T-cell (primary cell): ENCODE measurements around the gene SGIP1. TPM values are rescaled to one million over a fixed set of nuclear protein-coding genes. Genes with fewer than 3 reads are reported as not detected.
"Not testable (repeated sequence)": the region's sequence is repeated elsewhere in the genome, so short reads cannot be mapped to it uniquely, and the experiment has no call there.

Experiments used
- ATAC-seq, 4 experiments: fragments of 200-7000 bp in 3 of 4; fragments of 150-1000 bp in 1 of 4; cut with Tn5 transposase; replicated peaks in 1 of 4; 1 replicate in 3 of 4; 2 replicates in 1 of 4; pipeline ENCODE4 v1.10.0; 2021; ENCODE audit warnings: moderate library complexity in 3 of 4, mild to moderate bottlenecking in 2 of 4, moderate number of reproducible peaks in 1 of 4
- CTCF ChIA-PET, 2 donors: fragments of 300-600 bp; sonication (Branson Sonifier 250); formaldehyde crosslinking; loops; one replicate each; lab custom pipeline; 2022; ENCODE audit warnings: antibody characterized with exemption in 2 of 2; lab: Charles Lee
- POLR2A ChIA-PET, 2 donors: fragments of 300-600 bp; sonication (Branson Sonifier 250); formaldehyde crosslinking; loops; one replicate each; lab custom pipeline; 2022; ENCODE audit warnings: antibody characterized with exemption in 2 of 2; lab: Charles Lee
- DNase-seq, 35 experiments: peaks; one replicate each; pipeline versions ENCODE4 v3.0.0 to v3.0.0-alpha.2; 2013 to 2023
- H3K27ac ChIP-seq: one replicate; pipeline ENCODE4 v1.5.1; 2013; ENCODE audit warnings: low read length
- H3K27me3 ChIP-seq, 2 experiments: replicated peaks in 1 of 2; 1 replicate in 1 of 2; 2 replicates in 1 of 2; pipeline versions ENCODE4 v1.6.1 to v1.7.0; 2013; ENCODE audit warnings: low read length in 1 of 2, mixed read lengths in 1 of 2; ENCODE audit not compliant: control insufficient read depth in 2 of 2, insufficient read depth in 2 of 2; ENCODE audit errors: extremely low read depth in 1 of 2
- H3K36me3 ChIP-seq, 2 donors: 1 replicate in 1 of 2; 2 replicates in 1 of 2; pipeline versions ENCODE4 v1.6.1 to v1.7.0; 2013; ENCODE audit warnings: low read length in 1 of 2; ENCODE audit not compliant: control insufficient read depth in 2 of 2, insufficient read depth in 1 of 2; ENCODE audit errors: extremely low read depth in 1 of 2
- H3K4me1 ChIP-seq, 2 experiments: 1 replicate in 1 of 2; 2 replicates in 1 of 2; pipeline versions ENCODE4 v1.6.1 to v1.7.0; 2013; ENCODE audit warnings: low read length in 2 of 2, mixed read lengths in 1 of 2; ENCODE audit not compliant: insufficient read depth in 2 of 2, control insufficient read depth in 1 of 2; ENCODE audit errors: extremely low read depth in 1 of 2
- H3K4me3 ChIP-seq, 2 donors: 1 replicate in 1 of 2; 2 replicates in 1 of 2; pipeline versions ENCODE4 v1.5.1 to v1.7.0; 2013; ENCODE audit warnings: mild to moderate bottlenecking in 2 of 2, low read length in 1 of 2, moderate library complexity in 1 of 2; ENCODE audit not compliant: control insufficient read depth in 1 of 2; ENCODE audit errors: extremely low read depth in 1 of 2
- H3K9me3 ChIP-seq: 2 replicates; pipeline ENCODE4 v1.7.0; 2013
- H3K27ac Mint-ChIP-seq, 2 donors: one replicate each; pipeline ENCODE4 v1.8.0; 2020 to 2021; ENCODE audit warnings: mild to moderate bottlenecking in 2 of 2, mixed read lengths in 2 of 2
- H3K27me3 Mint-ChIP-seq, 2 donors: one replicate each; pipeline ENCODE4 v1.8.0; 2021 to 2022; ENCODE audit warnings: mixed read lengths in 2 of 2
- H3K36me3 Mint-ChIP-seq: one replicate; pipeline ENCODE4 v1.8.0; 2021; ENCODE audit warnings: mixed read lengths
- H3K4me1 Mint-ChIP-seq, 3 donors: one replicate each; pipeline ENCODE4 v1.8.0; 2020 to 2022; ENCODE audit warnings: mixed read lengths in 3 of 3, mild to moderate bottlenecking in 1 of 3
- H3K4me3 Mint-ChIP-seq, 3 donors: one replicate each; pipeline ENCODE4 v1.8.0; 2020 to 2022; ENCODE audit warnings: mild to moderate bottlenecking in 3 of 3, mixed read lengths in 3 of 3, moderate library complexity in 3 of 3
- H3K9me3 Mint-ChIP-seq, 3 donors: one replicate each; pipeline ENCODE4 v1.8.0; 2020 to 2022; ENCODE audit warnings: mixed read lengths in 3 of 3
- WGBS: methylation state at CpG from one replicate; pipeline ENCODE4 v1.1.5; 2013; ENCODE audit warnings: missing lambda C conversion rate; ENCODE audit not compliant: insufficient coverage; 5-methylcytosine and 5-hydroxymethylcytosine counted together
- total RNA-seq, 35 experiments: library from RNA in 6 of 35; stranded (reverse) in 6 of 35; fragments of 120-200 nt in 1 of 35; gene quantifications; one replicate each; pipeline versions ENCODE4 v1.2.1 to v1.2.4 and lab custom pipeline; 2013 to 2026

SGIP1 gene
- total RNA-seq, 5 donors from 2014 or later (not counting 1 experiment from before 2014, with no cell fraction given), result not detected

- 20% methylated on average over 2 of the region's 2 CpGs for WGBS
- H3K27me3 Mint-ChIP-seq, result peaks cover 0 to 10% of the 10 kb centered on the region in 2 donors
Observed at GRCh38 chr1:66580081-66580480, 46.1 kb downstream of the SGIP1 start.

GRCh38 chr1:66583021-66583420 lies 49.1 kb downstream of the SGIP1 start:
- no peak overlapping the region for H3K27ac Mint-ChIP-seq
- no peaks in the 10 kb centered on the region for H3K9me3 Mint-ChIP-seq
- DNase-seq, result no peak
- Histone ChIP-seq H3K9me3 (no peaks in the 10 kb centered on the region), H3K27ac (no peak overlapping the region), H3K4me1 (no peaks in the 10 kb centered on the region), H3K36me3 (no peaks in the 10 kb centered on the region), H3K27me3 (no peaks in the 10 kb centered on the region), H3K4me3 (no peak overlapping the region)
- ATAC-seq, result no peak
- peaks cover 0 to 5% of the 10 kb centered on the region in 2 donors for H3K27me3 Mint-ChIP-seq
- no peaks in the 10 kb centered on the region for H3K36me3 Mint-ChIP-seq
- ChIA-PET POLR2A (no interaction called here), CTCF (no interaction called here)
- no CpG with 5 or more reads among the region's 2 CpGs for WGBS
- no peak overlapping the region for H3K4me3 Mint-ChIP-seq
- no peaks in the 10 kb centered on the region for H3K4me1 Mint-ChIP-seq

More at GRCh38 chr1:66580081-66580480, 46.1 kb downstream of the SGIP1 start:
- DNase-seq (no peak), ATAC-seq (no peak)
- Histone ChIP-seq H3K27ac (no peak overlapping the region), H3K4me1 (no peaks in the 10 kb centered on the region), H3K36me3 (no peaks in the 10 kb centered on the region), H3K9me3 (no peaks in the 10 kb centered on the region), H3K4me3 (no peak overlapping the region), H3K27me3 (no peaks in the 10 kb centered on the region)
- CTCF ChIA-PET, result no interaction called here
- Mint-ChIP-seq H3K4me3 (no peak overlapping the region), H3K9me3 (no peaks in the 10 kb centered on the region), H3K36me3 (no peaks in the 10 kb centered on the region), H3K27ac (no peak overlapping the region), H3K4me1 (no peaks in the 10 kb centered on the region)
- POLR2A ChIA-PET, result no interaction called here

DNA sequence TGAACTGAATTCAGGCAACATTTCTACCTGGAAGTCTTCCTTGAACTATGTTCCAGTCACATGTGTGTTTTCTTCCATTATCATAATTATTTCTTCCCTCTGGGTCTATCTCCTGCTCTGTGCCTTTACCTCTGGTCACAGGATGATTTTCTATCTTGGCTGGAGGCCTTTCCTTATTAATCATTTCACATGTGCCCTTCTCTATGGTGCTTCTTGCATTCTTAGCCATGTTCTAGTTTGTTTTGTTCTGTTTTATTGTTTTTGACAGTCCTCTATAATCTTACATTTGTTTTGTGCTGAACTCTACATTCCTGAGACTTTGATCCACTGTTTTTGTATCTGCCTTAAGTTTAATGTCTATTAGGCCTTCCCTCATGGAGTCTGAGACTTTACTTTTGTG lies 51.0 kb downstream of the SGIP1 start:
- Histone ChIP-seq H3K4me3 (no peak overlapping the region), H3K4me1 (no peaks in the 10 kb centered on the region), H3K9me3 (no peaks in the 10 kb centered on the region), H3K36me3 (no peaks in the 10 kb centered on the region), H3K27ac (no peak overlapping the region), H3K27me3 (no peaks in the 10 kb centered on the region)
- no peaks in the 10 kb centered on the region for H3K9me3 Mint-ChIP-seq
- H3K27ac Mint-ChIP-seq, result no peak overlapping the region
- DNase-seq (no peak), ATAC-seq (no peak)
- no peak overlapping the region for H3K4me3 Mint-ChIP-seq
- H3K36me3 Mint-ChIP-seq, result no peaks in the 10 kb centered on the region
- H3K4me1 Mint-ChIP-seq, result no peaks in the 10 kb centered on the region
- H3K27me3 Mint-ChIP-seq, result peaks cover 0 to 2% of the 10 kb centered on the region in 2 donors
- ChIA-PET POLR2A (no interaction called here), CTCF (no interaction called here)

DNA sequence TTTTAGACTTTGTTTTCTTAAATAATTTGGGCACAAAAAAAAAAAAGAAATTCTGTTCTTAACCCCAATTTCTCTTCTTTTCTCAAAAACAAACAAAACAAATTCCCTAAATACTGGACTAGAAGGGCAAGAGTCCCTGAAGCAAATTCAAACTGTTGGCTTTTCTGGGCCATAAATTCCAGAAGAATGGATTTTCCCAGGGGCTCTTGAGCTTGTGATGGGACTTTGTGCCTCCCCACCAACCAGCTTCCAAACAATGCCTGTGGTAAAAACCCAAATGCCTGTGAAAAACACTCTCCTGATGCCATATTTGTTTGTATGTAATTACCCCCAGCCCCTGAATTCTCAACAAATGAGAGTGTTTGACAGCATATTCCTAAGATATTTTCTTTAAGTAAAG lies 55.4 kb downstream of the SGIP1 start:
- no peak for ATAC-seq
- H3K27me3 Mint-ChIP-seq, result peaks cover 4 to 9% of the 10 kb centered on the region in 2 donors
- H3K9me3 Mint-ChIP-seq, result no peaks in the 10 kb centered on the region
- Histone ChIP-seq H3K4me1 (no peaks in the 10 kb centered on the region), H3K9me3 (no peaks in the 10 kb centered on the region), H3K4me3 (no peak overlapping the region), H3K27me3 (no peaks in the 10 kb centered on the region), H3K27ac (no peak overlapping the region), H3K36me3 (no peaks in the 10 kb centered on the region)
- no peak for DNase-seq
- H3K4me1 Mint-ChIP-seq, result no peaks in the 10 kb centered on the region
- ChIA-PET POLR2A (no interaction called here), CTCF (no interaction called here)
- no peak overlapping the region for H3K4me3 Mint-ChIP-seq
- H3K36me3 Mint-ChIP-seq, result no peaks in the 10 kb centered on the region
- H3K27ac Mint-ChIP-seq, result no peak overlapping the region

- DNase-seq, H3K4me3 ChIP-seq, H3K36me3 Mint-ChIP-seq, H3K27ac Mint-ChIP-seq, H3K9me3 Mint-ChIP-seq, CTCF ChIA-PET, H3K27me3 ChIP-seq, H3K9me3 ChIP-seq, ATAC-seq, H3K27ac ChIP-seq, H3K36me3 ChIP-seq, H3K4me1 Mint-ChIP-seq, H3K4me3 Mint-ChIP-seq, POLR2A ChIA-PET, H3K4me1 ChIP-seq: not testable (repeated sequence)
- peaks cover 12 to 15% of the 10 kb centered on the region in 2 donors for H3K27me3 Mint-ChIP-seq
- 91% methylated on average over 3 of the region's 5 CpGs for WGBS
Observed at GRCh38 chr1:66592106-66592507, 58.2 kb downstream of the SGIP1 start.

DNA sequence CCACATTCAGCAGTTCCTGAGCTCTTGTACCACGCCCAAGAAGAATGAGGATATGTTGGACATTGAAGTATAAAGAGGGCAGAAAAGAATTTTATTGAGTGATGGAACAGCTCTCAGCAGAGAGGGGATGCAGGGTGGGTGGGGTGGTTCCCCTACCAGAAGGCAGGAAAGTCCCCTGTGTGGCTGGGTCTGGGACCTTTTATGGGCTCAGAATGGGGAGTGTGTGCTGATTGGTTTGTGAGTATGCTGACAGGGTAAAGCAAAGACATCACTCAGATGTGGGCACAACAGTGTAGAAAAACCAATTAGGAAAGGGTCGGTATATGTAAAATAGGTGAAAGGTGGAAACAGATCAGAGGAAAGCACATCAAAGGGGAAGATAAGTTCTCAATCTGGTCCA lies 62.2 kb downstream of the SGIP1 start:
- no peaks in the 10 kb centered on the region for H3K4me1 ChIP-seq
- H3K27ac ChIP-seq, result no peak overlapping the region
- H3K4me3 ChIP-seq, result no peak overlapping the region
- WGBS, result 43% methylated on average over 1 of the region's 2 CpGs
- CTCF ChIA-PET, result interaction anchor here in 1 of 2 donors (0.6 kb wide), 1 partner anchor 361 kb away, joined by 3 read pairs; no protein-coding TSS in a partner anchor
- no peak overlapping the region for H3K4me3 Mint-ChIP-seq
- H3K4me1 Mint-ChIP-seq, result no peaks in the 10 kb centered on the region
- H3K27me3 Mint-ChIP-seq, result peaks cover 16 to 20% of the 10 kb centered on the region in 2 donors
- H3K9me3 Mint-ChIP-seq, result no peaks in the 10 kb centered on the region
- no peaks in the 10 kb centered on the region for H3K36me3 Mint-ChIP-seq
- no peak overlapping the region for H3K27ac Mint-ChIP-seq
- POLR2A ChIA-PET, result interaction anchor here in 1 of 2 donors (0.6 kb wide), 1 partner anchor 763 kb away, joined by 3 read pairs; no protein-coding TSS in a partner anchor
- no peaks in the 10 kb centered on the region for H3K36me3 ChIP-seq
- ATAC-seq (peak in 1 of 4 experiments; percentile 45), DNase-seq (no peak)
- no peaks in the 10 kb centered on the region for H3K27me3 ChIP-seq
- H3K9me3 ChIP-seq, result no peaks in the 10 kb centered on the region

DNA sequence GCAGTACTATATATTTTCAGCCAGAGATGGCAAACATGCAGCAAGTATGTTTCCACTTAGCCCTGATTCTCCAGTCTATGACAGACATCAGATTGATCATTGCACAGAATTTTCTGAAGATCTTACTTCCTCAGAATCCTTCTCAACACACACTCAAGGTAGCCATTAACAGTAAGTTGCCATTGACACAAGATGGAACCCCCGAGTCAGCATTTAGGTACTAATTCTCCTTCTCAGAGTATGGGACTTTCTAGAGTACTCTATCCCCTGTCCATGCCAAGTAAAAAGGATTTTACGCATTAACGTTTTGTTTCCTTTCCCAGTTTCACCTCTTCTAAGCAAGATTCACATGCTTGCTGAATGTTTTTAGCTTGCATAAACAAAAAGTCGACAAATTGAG lies 63.5 kb downstream of the SGIP1 start:
- CTCF ChIA-PET, result interaction anchor here in 1 of 2 donors (0.6 kb wide), 1 partner anchor 69 kb away, joined by 4 read pairs; no protein-coding TSS in a partner anchor
- Mint-ChIP-seq H3K36me3 (no peaks in the 10 kb centered on the region), H3K4me1 (no peaks in the 10 kb centered on the region), H3K4me3 (no peak overlapping the region), H3K27ac (no peak overlapping the region), H3K9me3 (no peaks in the 10 kb centered on the region), H3K27me3 (peaks cover 12 to 21% of the 10 kb centered on the region in 2 donors)
- no peaks in the 10 kb centered on the region for H3K4me1 ChIP-seq
- DNase-seq (no peak), ATAC-seq (no peak)
- POLR2A ChIA-PET, result no interaction called here
- no peak overlapping the region for H3K4me3 ChIP-seq
- H3K9me3 ChIP-seq, result no peaks in the 10 kb centered on the region
- no peak overlapping the region for H3K27ac ChIP-seq
- H3K36me3 ChIP-seq, result no peaks in the 10 kb centered on the region
- no peaks in the 10 kb centered on the region for H3K27me3 ChIP-seq
- 100% methylated on average over 1 of the region's 4 CpGs for WGBS
